ENCODE results near the gene R3HCC1L.

- TF ChIP-seq CTCF (conservative IDR thresholded peaks at IDR 0.05 in 1 of 2, IDR thresholded peaks at IDR 0.05 in 1 of 2; ENCODE audit: extremely low read depth in 1 of 2, insufficient read depth in 1 of 2, low read depth in 1 of 2, low read length in 2 of 2) (no peak), EZH2 (IDR thresholded peaks at IDR 0.05; ENCODE audit: borderline replicate concordance, low read length) (no peak)
Observed at GRCh38 chr10:98173260-98173659, 38.8 kb downstream of the R3HCC1L start.

Data from mammary epithelial cell (primary cell).